ENCODE measurements around the gene TBX18. TPM values are rescaled to one million over a fixed set of nuclear protein-coding genes. Genes with fewer than 3 reads are reported as not detected.

TBX18 gene
- total RNA-seq, 1 donor from 2014 or later = 1.0 TPM

- intact Hi-C loops (cut with DNase I) = no loop called here
- ATAC-seq (no peak), DNase-seq (no peak)
- Histone ChIP-seq H3K9me3 (no peaks in the 10 kb centered on the region), H3K36me3 (no peaks in the 10 kb centered on the region), H3K4me3 (no peak overlapping the region), H3K27ac (no peak overlapping the region), H3K4me1 (no peaks in the 10 kb centered on the region), H3K27me3 (no peaks in the 10 kb centered on the region)
- no peak for TF ChIP-seq CTCF (IDR thresholded peaks at IDR 0.05)
These were observed 15.2 kb downstream of the TBX18 start for GRCh38 chr6:84749181-84749580.

- TF ChIP-seq CTCF (IDR thresholded peaks at IDR 0.05) = no peak
- ATAC-seq (no peak), DNase-seq (no peak)
- no peaks in the 10 kb centered on the region for H3K4me1 ChIP-seq
- no peak overlapping the region for H3K27ac ChIP-seq
- H3K36me3 ChIP-seq = no peaks in the 10 kb centered on the region
- no peaks in the 10 kb centered on the region for H3K27me3 ChIP-seq
- no peaks in the 10 kb centered on the region for H3K9me3 ChIP-seq
- no peak overlapping the region for H3K4me3 ChIP-seq
- intact Hi-C loops (cut with DNase I) = no loop called here
These were observed 16.0 kb downstream of the TBX18 start for GRCh38 chr6:84748376-84748775.

GRCh38 chr6:84743616-84744015 lies 20.8 kb downstream of the TBX18 start:
- Histone ChIP-seq H3K9me3 (no peaks in the 10 kb centered on the region), H3K27me3 (no peaks in the 10 kb centered on the region), H3K4me3 (no peak overlapping the region), H3K27ac (no peak overlapping the region), H3K4me1 (no peaks in the 10 kb centered on the region), H3K36me3 (no peaks in the 10 kb centered on the region)
- intact Hi-C loops (cut with DNase I) = no loop called here
- DNase-seq (no peak), ATAC-seq (no peak)
- no peak for TF ChIP-seq CTCF (IDR thresholded peaks at IDR 0.05)

DNA sequence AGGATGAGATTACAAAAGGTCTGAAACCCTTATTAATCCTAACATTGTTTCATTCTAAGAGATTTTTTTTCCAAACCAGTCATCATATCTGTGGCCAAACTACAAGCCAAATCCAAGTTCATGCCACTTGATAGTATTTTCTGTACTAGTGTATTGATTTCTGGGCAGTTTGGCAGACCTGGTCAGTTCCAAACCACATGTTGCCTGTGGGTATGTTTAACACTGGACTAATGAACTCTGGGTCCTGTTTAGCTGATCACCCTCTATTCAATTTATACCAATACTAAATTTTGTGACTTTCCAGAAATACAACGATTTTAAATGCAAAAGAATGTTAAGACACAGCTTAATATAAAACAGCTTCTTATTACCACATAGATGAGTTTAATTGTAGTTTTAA lies 24.0 kb downstream of the TBX18 start:
- Histone ChIP-seq H3K36me3 (no peaks in the 10 kb centered on the region), H3K9me3 (no peaks in the 10 kb centered on the region), H3K27ac (no peak overlapping the region), H3K4me3 (no peak overlapping the region), H3K4me1 (no peaks in the 10 kb centered on the region), H3K27me3 (no peaks in the 10 kb centered on the region)
- no peak for TF ChIP-seq CTCF (IDR thresholded peaks at IDR 0.05)
- ATAC-seq (no peak), DNase-seq (no peak)
- intact Hi-C loops (cut with DNase I) = no loop called here

DNA sequence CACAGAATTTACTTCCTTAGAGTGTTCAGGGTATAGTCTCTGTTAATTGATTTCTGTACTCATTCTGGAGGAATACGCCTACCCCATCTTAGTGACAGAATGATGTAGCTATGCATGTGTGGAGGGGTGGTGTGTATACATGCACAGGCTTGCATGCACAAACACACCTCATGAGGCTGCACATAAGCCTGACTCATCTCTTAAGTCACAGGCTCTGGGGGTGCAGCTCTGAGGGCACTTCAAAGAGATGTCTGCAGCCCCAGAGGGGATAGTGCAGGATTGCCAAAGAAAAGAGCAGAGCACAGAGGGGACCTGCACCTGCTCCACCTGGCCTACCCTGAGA lies 24.6 kb downstream of the TBX18 start:
- Histone ChIP-seq H3K4me3 (no peak overlapping the region), H3K27ac (no peak overlapping the region), H3K36me3 (no peaks in the 10 kb centered on the region), H3K27me3 (no peaks in the 10 kb centered on the region), H3K4me1 (no peaks in the 10 kb centered on the region), H3K9me3 (no peaks in the 10 kb centered on the region)
- no peak for DNase-seq
- no peak for ATAC-seq
- TF ChIP-seq CTCF (IDR thresholded peaks at IDR 0.05) = no peak
- intact Hi-C loops (cut with DNase I) = no loop called here
